ENCODE measurements around the gene UBE2J2.
"Not testable (repeated sequence)": the region's sequence is repeated elsewhere in the genome, so short reads cannot be mapped to it uniquely, and the experiment has no call there.

UBE2J2 gene

GRCh38 chr1:1255078-1255477 is 18.6 kb downstream of the UBE2J2 start:
- no peak for DNase-seq

DNA sequence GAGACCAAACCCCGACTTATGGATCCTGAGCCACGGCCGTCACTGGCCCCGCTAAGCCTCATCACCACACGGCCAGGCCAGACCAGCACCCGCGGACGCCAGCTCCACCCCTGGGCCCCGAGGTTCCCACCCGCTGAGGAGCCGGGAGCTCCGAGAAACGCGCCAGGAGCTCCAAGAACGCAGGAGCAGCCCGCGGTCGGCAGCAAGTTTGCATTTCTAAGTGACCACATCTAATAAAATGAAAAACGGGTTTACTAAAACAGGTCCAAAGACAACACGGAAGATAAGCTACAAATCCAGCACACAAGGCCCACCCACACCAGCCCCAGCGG is 19.0 kb downstream of the UBE2J2 start:
- DNase-seq, result no peak

GRCh38 chr1:1253972-1254666 is 19.5 kb downstream of the UBE2J2 start:
- no peak for DNase-seq

GRCh38 chr1:1253314-1253713 is 20.3 kb downstream of the UBE2J2 start:
- no peak for DNase-seq

DNA sequence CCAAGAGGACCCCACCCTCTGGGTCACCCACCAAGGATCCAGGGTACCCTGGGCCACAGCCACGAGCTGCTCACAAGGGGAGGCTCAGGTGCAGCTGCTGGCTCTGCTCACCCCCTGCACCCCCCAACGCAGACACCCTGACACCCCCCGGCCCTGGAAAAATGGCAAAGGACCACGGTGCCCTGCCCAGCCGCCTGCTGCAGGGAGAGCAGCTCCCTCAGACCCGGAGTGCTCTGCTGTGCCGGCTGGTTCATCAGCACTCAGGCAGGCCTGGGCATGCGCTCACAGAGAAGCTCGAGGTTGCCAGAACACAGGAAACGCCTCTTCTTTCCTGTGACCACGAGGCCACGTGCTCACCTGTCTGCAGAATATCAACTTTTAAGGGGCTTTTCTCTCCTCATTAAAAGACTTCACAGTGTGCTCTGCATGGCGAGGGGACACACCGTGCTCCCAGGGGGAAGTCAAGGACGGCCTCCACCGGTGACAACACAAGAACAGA is 22.8 kb downstream of the UBE2J2 start:
- no peak for DNase-seq

DNA sequence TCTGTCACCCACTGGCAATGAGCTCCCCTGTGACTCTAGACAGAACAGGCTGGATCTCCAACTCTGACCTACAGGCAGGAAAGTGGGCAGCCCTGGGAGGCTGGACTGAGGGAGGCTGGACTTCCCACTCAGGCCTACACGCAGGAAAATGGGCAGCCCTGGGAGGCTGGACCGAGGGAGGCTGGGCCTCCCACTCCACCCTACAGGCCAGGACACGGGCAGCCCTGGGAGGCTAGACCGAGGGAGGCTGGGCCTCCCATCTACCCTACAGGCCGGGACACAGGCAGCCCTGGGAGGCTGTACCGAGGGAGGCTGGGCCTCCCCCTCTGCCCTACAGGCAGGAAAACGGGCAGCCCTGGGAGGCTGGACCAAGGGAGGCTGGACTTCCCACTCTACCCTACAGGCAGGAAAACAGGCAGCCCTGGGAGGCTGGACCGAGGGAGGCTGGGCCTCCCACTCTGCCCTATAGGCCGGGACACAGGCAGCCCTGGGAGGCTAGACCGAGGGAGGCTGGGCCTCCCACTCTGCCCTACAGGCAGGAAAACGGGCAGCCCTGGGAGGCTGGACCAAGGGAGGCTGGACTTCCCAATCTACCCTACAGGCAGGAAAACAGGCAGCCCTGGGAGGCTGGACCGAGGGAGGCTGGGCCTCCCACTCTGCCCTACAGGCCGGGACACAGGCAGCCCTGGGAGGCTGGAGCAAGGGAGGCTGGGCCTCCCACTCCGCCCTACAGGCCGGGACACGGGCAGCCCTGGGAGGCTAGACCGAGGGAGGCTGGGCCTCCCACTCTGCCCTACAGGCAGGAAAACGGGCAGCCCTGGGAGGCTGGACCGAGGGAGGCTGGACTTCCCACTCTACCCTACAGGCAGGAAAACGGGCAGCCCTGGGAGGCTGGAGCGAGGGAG is 25.4 kb downstream of the UBE2J2 start:
- not testable (repeated sequence) for DNase-seq

GRCh38 chr1:1247341-1247913 is 26.2 kb downstream of the UBE2J2 start:
- no peak for DNase-seq

DNA sequence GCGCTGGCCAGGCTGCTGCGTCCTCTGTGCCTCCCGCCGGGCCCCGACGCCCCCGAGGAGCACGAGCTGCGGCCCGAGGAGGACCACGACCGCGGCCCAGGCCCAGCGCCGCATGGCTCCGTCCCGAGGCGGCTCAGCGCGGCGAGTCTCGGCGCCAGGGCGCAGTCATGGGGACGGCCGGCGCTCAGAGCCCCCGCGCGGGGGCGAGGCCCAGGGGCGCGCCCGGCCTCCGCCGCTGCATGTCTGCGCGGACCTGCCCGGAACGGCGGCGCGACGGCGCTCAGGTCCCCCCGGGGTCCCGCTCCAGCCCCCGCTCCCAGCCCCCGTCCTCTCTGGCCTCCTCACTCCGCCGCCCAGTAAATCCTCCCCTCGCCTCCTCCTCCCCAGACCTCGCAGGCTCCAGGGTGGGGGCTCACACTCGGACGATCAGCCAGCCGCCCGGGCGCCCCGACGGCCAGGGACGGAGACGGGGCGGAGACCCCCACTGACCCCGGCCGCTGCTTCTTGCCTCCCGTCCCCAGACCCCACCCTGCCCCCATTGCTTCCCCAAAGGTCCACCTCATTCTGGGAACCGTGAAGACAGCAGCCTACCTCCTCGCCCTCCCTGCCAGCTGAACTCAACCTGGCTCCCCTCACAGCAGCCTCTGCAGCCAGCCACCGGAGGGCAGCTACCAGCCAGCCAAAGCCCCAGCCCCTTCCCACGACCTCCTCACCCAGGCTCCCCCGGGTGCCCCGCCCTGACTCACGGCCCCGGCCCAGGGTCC is 26.9 kb downstream of the UBE2J2 start, which contains the start of gene C1QTNF12:
C1QTNF12 (minus strand) TSS at position 146 of the 764 bp plus-strand sequence; CDS start at position 114, 32 bp downstream.
- DNase-seq, result no peak

DNA sequence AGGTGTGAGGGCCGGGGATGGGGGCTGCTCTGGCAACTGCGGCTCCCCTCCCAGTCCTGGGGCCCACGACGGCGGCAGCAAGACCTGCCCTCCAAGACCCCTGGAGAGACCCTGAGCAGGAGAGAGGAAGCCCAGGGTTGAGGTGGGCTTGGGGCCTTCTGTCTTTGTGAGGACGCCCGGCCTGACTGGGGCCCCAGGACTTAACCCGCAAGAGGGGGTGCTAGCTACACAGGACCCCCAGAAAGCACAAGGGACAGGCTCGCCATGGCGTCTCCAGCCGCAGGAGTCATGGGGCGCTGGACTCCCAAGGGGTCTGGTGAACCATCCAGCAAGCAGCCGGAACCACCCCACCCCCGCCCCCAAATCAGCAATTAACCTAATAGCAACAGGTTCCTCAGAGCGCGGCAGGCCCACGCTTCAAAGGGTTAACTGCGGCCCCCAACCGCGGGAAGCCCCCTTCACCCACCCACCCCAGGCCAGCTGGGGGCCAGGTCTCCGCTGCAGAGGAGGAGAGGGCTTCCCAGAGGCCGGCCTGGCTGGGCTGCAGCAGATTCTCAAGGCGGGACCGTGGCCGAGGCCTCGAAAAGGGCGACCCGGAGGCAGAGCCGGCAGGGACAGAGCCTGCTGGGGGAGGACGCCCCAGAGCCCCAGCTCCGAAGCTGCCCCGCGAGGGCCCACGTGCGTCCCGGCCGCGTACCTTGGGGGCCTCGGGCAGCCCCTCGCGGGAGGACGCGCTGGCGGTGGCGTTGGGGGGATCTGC is 27.7 kb downstream of the UBE2J2 start:
- no peak for DNase-seq

GRCh38 chr1:1245178-1245816 is 28.4 kb downstream of the UBE2J2 start:
- DNase-seq, result no peak

DNA sequence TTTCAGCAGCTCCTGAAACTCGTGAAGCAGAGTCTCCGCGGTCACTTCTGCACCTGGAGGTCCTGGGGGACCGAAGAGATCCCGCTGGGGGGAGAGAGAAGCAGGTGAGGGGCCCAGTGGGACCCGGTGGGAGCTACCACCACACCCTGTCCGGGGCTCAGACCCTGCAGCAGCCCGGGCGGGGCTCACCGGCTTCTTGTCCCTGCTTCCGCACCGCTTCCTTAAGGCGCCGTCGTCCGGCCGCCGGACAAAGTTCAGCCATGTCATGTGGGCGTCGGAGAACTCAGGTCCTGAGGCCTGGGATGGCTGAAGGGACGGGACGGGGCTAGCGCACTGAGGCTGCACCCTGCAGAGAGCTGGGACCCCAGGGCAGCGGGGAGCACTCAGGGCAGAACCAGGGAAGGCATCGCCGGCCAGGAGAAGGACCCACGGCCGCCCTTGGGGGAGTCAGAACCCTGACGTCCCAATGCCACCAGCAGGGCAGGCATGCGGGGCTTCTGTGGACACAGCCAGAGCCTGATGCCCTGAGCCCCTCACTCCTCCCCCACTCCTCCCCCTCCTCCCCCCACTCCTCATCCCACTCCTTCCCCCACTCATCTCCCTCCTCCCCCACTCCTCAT is 29.4 kb downstream of the UBE2J2 start:
- no peak for DNase-seq

GRCh38 chr1:1243807-1244191 is 29.9 kb downstream of the UBE2J2 start:
- DNase-seq, result no peak

DNA sequence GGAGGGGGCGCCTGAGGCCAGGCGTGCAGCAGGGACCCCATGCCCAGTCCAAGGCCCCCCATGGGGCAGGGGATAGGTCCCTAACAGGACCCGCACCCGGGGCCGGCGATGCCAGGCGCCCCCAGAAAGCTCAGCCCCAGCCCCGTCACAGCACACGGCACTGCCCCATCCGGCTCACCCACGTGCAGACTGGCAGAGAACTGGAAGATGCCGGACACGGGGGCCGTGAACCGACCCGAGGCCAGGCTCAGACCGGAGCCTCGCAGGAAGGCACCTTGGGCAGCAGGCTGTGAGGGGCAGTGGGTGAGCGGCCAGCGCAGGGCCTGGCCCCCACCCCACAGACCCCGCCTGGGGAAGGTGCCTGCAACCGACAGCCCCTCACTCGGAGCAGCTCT is 30.4 kb downstream of the UBE2J2 start:
- DNase-seq, result no peak

GRCh38 chr1:1242461-1243265 is 31.0 kb downstream of the UBE2J2 start:
- DNase-seq, result no peak

- no peak for DNase-seq
Measured at GRCh38 chr1:1241588-1242219, 31.9 kb downstream of the UBE2J2 start.

DNA sequence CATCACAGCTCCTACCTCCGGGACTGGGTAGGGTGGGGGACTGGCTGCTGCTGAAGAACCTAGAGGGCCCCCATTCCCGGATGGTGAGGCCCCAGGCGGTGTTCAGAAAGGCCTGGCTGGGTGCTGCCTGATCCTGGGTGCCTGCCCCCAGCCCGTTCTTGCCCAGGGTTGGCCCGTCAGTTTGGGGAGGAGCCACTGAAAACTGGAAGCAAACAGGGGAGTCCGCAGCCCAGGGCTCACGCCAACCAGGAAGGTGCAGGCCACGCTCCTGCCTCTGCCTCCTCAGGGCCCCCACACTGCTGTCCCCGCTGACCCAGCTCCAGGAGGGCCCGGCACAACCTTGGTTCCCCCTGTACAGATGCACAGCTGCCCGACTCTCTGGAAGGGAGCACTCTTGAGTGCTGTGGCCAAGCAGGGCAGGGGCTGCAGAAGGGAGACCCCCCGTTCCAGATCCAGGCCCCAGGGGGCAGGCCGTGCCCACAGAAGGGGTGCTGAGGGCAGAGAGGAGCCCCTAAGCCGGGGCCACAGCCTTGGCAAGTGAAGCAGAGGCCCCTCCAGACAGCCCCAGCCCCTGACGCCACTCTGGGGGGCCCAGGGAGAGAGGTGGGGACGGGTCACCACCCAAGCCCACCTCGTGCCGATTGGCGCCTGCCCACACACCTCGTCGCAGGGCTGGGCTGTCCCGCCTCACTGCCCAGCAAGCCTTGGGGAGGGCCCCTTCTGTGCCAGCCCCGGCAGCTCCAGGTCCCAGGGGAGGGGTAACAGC is 32.6 kb downstream of the UBE2J2 start:
- no peak for DNase-seq

GRCh38 chr1:1240348-1240732 is 33.3 kb downstream of the UBE2J2 start:
- no peak for DNase-seq

DNA sequence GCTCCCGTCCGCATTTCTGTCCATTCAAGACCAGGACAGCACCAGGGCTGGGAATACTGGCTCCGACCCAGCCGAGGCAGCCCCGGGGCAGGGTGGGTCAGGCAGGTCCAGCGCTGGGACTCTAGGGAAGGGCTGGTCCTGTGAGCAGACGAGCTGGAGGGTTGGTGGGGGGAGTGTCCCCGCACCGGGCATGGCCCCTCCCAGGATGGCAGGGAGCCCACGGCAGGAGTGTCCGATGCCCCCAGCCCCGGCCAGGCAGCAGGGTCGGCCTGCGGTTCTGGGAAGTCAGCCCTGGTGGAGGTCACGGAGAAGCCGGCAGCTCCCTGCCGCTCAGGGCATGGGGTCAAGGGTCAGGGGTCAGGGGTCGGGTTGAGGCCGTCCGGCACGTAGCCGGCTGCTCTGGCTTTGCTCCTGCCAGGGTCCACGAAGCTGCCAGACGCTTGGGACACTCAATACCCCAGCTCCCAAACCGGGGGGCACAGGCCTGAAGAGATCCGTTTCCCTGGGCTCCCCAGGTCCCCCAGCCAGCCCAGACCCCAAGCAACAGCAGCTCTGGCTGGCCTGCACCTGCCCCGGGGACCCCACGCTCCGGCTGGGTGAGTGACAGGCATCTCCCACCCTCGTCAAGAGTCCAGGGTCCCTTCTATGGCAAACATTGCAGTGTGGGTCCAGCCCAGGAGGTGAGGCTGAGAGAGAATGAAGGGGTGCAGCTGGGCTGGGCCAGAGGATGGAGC is 33.9 kb downstream of the UBE2J2 start:
- no peak for DNase-seq

Measured in fibroblast of skin of abdomen (primary cell).